WTC11 (cell line): ENCODE results near the gene SHISA7. TPM values are rescaled to one million over a fixed set of nuclear protein-coding genes. Genes with fewer than 3 reads are reported as not detected.

Experiments used
- ATAC-seq: fragments of 200-7000 bp; cut with Tn5 transposase; 2 replicates; pipeline ENCODE4 v1.10.0; 2021; ENCODE audit warnings: mild to moderate bottlenecking, moderate library complexity
- CTCF ChIA-PET: fragments of 300-600 bp; sonication (Branson Sonifier 250); formaldehyde crosslinking; loops from one replicate; lab custom pipeline; 2021; ENCODE audit warnings: antibody characterized with exemption; lab: Charles Lee
- POLR2A ChIA-PET: fragments of 350-600 bp; sonication (Branson Sonifier 250); formaldehyde crosslinking; loops from one replicate; lab custom pipeline; 2021; ENCODE audit warnings: antibody characterized with exemption; lab: Charles Lee
- DNase-seq: peaks from one replicate; pipeline ENCODE4 v3.0.0; 2021; ENCODE audit warnings: low spot score
- H3K27ac Mint-ChIP-seq: 2 replicates; pipeline ENCODE4 v1.8.0; 2021; ENCODE audit warnings: mixed read lengths
- H3K27me3 Mint-ChIP-seq: 2 replicates; pipeline ENCODE4 v1.8.0; 2021; ENCODE audit warnings: low read depth, mild to moderate bottlenecking, moderate library complexity, mixed read lengths
- H3K36me3 Mint-ChIP-seq: 2 replicates; pipeline ENCODE4 v1.8.0; 2021; ENCODE audit warnings: mixed read lengths
- H3K4me1 Mint-ChIP-seq: 2 replicates; pipeline ENCODE4 v1.8.0; 2022; ENCODE audit warnings: mixed read lengths
- H3K4me3 Mint-ChIP-seq: 2 replicates; pipeline ENCODE4 v1.8.0; 2021; ENCODE audit warnings: mild to moderate bottlenecking, moderate library complexity, mixed read lengths
- H3K9me3 Mint-ChIP-seq: 2 replicates; pipeline ENCODE4 v1.8.0; 2021; ENCODE audit warnings: mixed read lengths
- CREB1 ChIP-seq: sonication (generic); formaldehyde crosslinking; IDR thresholded peaks from 2 replicates; pipeline ENCODE4 v1.8.0; 2023; ENCODE audit warnings: mild to moderate bottlenecking, missing genetic modification reagents
- ELF4 ChIP-seq: sonication (generic); formaldehyde crosslinking; IDR thresholded peaks from 2 replicates; pipeline ENCODE4 v1.8.1; 2022; ENCODE audit warnings: low read depth, mild to moderate bottlenecking, moderate library complexity, missing genetic modification reagents
- GRHL2 ChIP-seq: fragments of 250-450 bp; sonication (Bioruptor Pico); IDR thresholded peaks from 2 replicates; pipeline ENCODE4 v1.8.0; 2022; ENCODE audit warnings: mild to moderate bottlenecking, moderate library complexity; ENCODE audit not compliant: insufficient replicate concordance, severe bottlenecking
- MYBL2 ChIP-seq: sonication (generic); formaldehyde crosslinking; IDR thresholded peaks from 2 replicates; pipeline ENCODE4 v1.8.1; 2023; ENCODE audit warnings: mild to moderate bottlenecking, moderate library complexity, missing genetic modification reagents
- NFATC4 ChIP-seq: fragments of 250-450 bp; sonication (Bioruptor Pico); IDR thresholded peaks from 2 replicates; pipeline ENCODE4 v1.9.0; 2021; ENCODE audit warnings: mild to moderate bottlenecking
- NFE2L1 ChIP-seq: sonication (generic); formaldehyde crosslinking; IDR thresholded peaks from 2 replicates; pipeline ENCODE4 v1.8.1; 2023; ENCODE audit warnings: missing genetic modification reagents
- OVOL2 ChIP-seq: fragments of 250-450 bp; sonication (Bioruptor Pico); IDR thresholded peaks from 2 replicates; pipeline ENCODE4 v1.9.0; 2021; ENCODE audit warnings: mild to moderate bottlenecking, borderline replicate concordance
- SMAD3 ChIP-seq: sonication (generic); formaldehyde crosslinking; IDR thresholded peaks from 2 replicates; pipeline ENCODE4 v1.8.0; 2022; ENCODE audit warnings: missing genetic modification reagents, mild to moderate bottlenecking, borderline replicate concordance
- SOX15 ChIP-seq: fragments of 250-450 bp; sonication (Bioruptor Pico); IDR thresholded peaks from 2 replicates; pipeline ENCODE4 v1.9.0; 2021; ENCODE audit warnings: mild to moderate bottlenecking
- ZNF263 ChIP-seq: sonication (generic); formaldehyde crosslinking; IDR thresholded peaks from 2 replicates; pipeline ENCODE4 v1.8.1; 2022; ENCODE audit warnings: low read depth, mild to moderate bottlenecking, moderate library complexity, missing genetic modification reagents
- ZNF317 ChIP-seq: sonication (generic); formaldehyde crosslinking; IDR thresholded peaks from 2 replicates; pipeline ENCODE4 v1.8.1; 2023; ENCODE audit warnings: low read depth, mild to moderate bottlenecking, moderate library complexity, missing genetic modification reagents, borderline replicate concordance
- ZNF416 ChIP-seq: fragments of 250-450 bp; sonication (Bioruptor Pico); IDR thresholded peaks from 2 replicates; pipeline ENCODE4 v1.9.0; 2021; ENCODE audit warnings: mild to moderate bottlenecking, inconsistent platforms
- ZNF671 ChIP-seq: fragments of 250-450 bp; sonication (Bioruptor Pico); IDR thresholded peaks from 2 replicates; pipeline ENCODE4 v1.8.0; 2021; ENCODE audit warnings: mild to moderate bottlenecking
- total RNA-seq: library from RNA; stranded (reverse); gene quantifications from 3 replicates; pipeline ENCODE4 v1.2.3, GENCODE V29; 2021
- TF ChIP-seq, protein P1 (sequence below): sonication (generic); formaldehyde crosslinking; IDR thresholded peaks from 2 replicates; pipeline ENCODE4 v1.8.1; 2022; ENCODE audit warnings: low read depth, mild to moderate bottlenecking, moderate library complexity, missing genetic modification reagents, borderline replicate concordance
- TF ChIP-seq, protein P2 (sequence below): sonication (generic); formaldehyde crosslinking; IDR thresholded peaks from 2 replicates; pipeline ENCODE4 v1.8.1; 2023; ENCODE audit warnings: mild to moderate bottlenecking, missing genetic modification reagents, borderline replicate concordance
- TF ChIP-seq, protein P3 (sequence below): sonication (generic); formaldehyde crosslinking; IDR thresholded peaks from 2 replicates; pipeline ENCODE4 v1.8.0; 2022; ENCODE audit warnings: mild to moderate bottlenecking, missing genetic modification reagents
- TF ChIP-seq, protein P4 (sequence below): fragments of 250-450 bp; sonication (Bioruptor Pico); IDR thresholded peaks from 2 replicates; pipeline ENCODE4 v1.9.0; 2021; ENCODE audit warnings: mild to moderate bottlenecking
- TF ChIP-seq, protein P5 (sequence below): sonication (generic); formaldehyde crosslinking; IDR thresholded peaks from 2 replicates; pipeline ENCODE4 v1.8.0; 2022; ENCODE audit warnings: missing genetic modification reagents
- TF ChIP-seq, protein P6 (sequence below): sonication (generic); formaldehyde crosslinking; IDR thresholded peaks from 2 replicates; pipeline ENCODE4 v1.8.1; 2023; ENCODE audit warnings: mild to moderate bottlenecking, missing genetic modification reagents, moderate library complexity
- TF ChIP-seq, protein P7 (sequence below): sonication (generic); formaldehyde crosslinking; IDR thresholded peaks from 2 replicates; pipeline ENCODE4 v1.8.1; 2023; ENCODE audit warnings: mild to moderate bottlenecking, missing genetic modification reagents

SHISA7 gene
- total RNA-seq, 1 experiment from 2014 or later, result 0.79 TPM

DNA sequence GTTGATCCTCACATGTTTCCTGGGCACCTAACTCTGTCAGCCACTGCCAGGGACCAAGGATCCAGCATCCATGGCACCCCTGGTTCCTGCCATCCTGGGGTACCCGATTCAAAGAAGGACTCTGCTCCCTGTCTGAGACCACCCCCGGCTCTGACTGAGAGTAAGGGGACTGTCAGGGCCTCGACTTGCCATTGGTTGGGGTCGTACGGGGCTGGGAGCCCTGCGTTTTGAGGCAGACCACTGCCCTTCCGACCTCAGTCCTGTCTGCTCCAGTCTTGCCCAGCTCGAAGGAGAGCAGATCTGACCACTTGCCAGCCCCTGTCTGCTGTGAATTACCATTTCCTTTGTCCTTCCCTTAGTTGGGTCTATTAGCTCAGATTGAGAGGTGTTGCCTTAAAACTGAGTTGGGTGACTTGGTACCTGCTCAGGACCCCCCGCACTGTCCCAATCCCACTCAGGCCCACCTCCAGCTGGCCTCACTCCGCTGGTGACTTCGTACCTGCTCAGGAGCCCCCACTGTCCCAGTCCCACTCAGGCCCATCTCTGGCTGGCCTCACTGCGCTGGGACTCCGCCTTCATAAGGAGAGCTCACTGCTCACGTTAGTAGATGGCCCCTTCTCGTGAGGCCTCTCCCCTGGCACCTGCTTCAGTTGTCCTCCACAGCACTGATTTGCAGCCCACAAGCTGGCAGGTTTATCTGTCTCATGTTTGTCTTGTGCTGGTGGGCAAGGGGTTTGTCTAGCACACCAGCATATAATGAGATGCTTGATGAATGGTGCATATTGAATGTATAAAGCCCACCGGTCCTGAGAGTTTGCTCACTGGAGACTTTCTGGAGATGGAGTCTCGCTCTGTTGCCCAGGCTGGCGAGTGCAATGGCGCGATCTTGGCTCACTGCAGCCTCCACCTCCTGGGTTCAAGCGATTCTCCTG is 53.4 kb downstream of the SHISA7 start:
- peaks cover 67% of the 10 kb centered on the region for H3K4me1 Mint-ChIP-seq
- no peaks in the 10 kb centered on the region for H3K27me3 Mint-ChIP-seq
- peak overlapping the region; percentile 13 for H3K4me3 Mint-ChIP-seq
- H3K27ac Mint-ChIP-seq, result peak overlapping the region; percentile 51
- DNase-seq, result no peak
- ATAC-seq, result no peak
- CTCF ChIA-PET, result interaction anchor here (0.9 to 2.1 kb wide), 4 partner anchors 10 to 63 kb away, joined by 3 to 8 read pairs (median 6); no protein-coding TSS in a partner anchor
- H3K36me3 Mint-ChIP-seq, result peaks cover 41% of the 10 kb centered on the region
- H3K9me3 Mint-ChIP-seq, result no peaks in the 10 kb centered on the region
- POLR2A ChIA-PET, result interaction anchor here (1.1 to 2.3 kb wide), 3 partner anchors 11 to 50 kb away, joined by 4 to 6 read pairs (median 5); partner anchors contain the start of genes KMT5C and UBE2S
- TF ChIP-seq, protein P1, sequence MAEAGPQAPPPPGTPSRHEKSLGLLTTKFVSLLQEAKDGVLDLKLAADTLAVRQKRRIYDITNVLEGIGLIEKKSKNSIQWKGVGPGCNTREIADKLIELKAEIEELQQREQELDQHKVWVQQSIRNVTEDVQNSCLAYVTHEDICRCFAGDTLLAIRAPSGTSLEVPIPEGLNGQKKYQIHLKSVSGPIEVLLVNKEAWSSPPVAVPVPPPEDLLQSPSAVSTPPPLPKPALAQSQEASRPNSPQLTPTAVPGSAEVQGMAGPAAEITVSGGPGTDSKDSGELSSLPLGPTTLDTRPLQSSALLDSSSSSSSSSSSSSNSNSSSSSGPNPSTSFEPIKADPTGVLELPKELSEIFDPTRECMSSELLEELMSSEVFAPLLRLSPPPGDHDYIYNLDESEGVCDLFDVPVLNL, result no peak
- TF ChIP-seq, protein P2, sequence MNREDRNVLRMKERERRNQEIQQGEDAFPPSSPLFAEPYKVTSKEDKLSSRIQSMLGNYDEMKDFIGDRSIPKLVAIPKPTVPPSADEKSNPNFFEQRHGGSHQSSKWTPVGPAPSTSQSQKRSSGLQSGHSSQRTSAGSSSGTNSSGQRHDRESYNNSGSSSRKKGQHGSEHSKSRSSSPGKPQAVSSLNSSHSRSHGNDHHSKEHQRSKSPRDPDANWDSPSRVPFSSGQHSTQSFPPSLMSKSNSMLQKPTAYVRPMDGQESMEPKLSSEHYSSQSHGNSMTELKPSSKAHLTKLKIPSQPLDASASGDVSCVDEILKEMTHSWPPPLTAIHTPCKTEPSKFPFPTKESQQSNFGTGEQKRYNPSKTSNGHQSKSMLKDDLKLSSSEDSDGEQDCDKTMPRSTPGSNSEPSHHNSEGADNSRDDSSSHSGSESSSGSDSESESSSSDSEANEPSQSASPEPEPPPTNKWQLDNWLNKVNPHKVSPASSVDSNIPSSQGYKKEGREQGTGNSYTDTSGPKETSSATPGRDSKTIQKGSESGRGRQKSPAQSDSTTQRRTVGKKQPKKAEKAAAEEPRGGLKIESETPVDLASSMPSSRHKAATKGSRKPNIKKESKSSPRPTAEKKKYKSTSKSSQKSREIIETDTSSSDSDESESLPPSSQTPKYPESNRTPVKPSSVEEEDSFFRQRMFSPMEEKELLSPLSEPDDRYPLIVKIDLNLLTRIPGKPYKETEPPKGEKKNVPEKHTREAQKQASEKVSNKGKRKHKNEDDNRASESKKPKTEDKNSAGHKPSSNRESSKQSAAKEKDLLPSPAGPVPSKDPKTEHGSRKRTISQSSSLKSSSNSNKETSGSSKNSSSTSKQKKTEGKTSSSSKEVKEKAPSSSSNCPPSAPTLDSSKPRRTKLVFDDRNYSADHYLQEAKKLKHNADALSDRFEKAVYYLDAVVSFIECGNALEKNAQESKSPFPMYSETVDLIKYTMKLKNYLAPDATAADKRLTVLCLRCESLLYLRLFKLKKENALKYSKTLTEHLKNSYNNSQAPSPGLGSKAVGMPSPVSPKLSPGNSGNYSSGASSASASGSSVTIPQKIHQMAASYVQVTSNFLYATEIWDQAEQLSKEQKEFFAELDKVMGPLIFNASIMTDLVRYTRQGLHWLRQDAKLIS (CRISPR knock-in tag), result no peak
- TF ChIP-seq, protein P3, sequence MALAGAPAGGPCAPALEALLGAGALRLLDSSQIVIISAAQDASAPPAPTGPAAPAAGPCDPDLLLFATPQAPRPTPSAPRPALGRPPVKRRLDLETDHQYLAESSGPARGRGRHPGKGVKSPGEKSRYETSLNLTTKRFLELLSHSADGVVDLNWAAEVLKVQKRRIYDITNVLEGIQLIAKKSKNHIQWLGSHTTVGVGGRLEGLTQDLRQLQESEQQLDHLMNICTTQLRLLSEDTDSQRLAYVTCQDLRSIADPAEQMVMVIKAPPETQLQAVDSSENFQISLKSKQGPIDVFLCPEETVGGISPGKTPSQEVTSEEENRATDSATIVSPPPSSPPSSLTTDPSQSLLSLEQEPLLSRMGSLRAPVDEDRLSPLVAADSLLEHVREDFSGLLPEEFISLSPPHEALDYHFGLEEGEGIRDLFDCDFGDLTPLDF (CRISPR knock-in tag), result no peak
- TF ChIP-seq, protein P4, sequence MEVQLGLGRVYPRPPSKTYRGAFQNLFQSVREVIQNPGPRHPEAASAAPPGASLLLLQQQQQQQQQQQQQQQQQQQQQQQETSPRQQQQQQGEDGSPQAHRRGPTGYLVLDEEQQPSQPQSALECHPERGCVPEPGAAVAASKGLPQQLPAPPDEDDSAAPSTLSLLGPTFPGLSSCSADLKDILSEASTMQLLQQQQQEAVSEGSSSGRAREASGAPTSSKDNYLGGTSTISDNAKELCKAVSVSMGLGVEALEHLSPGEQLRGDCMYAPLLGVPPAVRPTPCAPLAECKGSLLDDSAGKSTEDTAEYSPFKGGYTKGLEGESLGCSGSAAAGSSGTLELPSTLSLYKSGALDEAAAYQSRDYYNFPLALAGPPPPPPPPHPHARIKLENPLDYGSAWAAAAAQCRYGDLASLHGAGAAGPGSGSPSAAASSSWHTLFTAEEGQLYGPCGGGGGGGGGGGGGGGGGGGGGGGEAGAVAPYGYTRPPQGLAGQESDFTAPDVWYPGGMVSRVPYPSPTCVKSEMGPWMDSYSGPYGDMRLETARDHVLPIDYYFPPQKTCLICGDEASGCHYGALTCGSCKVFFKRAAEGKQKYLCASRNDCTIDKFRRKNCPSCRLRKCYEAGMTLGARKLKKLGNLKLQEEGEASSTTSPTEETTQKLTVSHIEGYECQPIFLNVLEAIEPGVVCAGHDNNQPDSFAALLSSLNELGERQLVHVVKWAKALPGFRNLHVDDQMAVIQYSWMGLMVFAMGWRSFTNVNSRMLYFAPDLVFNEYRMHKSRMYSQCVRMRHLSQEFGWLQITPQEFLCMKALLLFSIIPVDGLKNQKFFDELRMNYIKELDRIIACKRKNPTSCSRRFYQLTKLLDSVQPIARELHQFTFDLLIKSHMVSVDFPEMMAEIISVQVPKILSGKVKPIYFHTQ (CRISPR knock-in tag), result no peak
- TF ChIP-seq, protein P5, sequence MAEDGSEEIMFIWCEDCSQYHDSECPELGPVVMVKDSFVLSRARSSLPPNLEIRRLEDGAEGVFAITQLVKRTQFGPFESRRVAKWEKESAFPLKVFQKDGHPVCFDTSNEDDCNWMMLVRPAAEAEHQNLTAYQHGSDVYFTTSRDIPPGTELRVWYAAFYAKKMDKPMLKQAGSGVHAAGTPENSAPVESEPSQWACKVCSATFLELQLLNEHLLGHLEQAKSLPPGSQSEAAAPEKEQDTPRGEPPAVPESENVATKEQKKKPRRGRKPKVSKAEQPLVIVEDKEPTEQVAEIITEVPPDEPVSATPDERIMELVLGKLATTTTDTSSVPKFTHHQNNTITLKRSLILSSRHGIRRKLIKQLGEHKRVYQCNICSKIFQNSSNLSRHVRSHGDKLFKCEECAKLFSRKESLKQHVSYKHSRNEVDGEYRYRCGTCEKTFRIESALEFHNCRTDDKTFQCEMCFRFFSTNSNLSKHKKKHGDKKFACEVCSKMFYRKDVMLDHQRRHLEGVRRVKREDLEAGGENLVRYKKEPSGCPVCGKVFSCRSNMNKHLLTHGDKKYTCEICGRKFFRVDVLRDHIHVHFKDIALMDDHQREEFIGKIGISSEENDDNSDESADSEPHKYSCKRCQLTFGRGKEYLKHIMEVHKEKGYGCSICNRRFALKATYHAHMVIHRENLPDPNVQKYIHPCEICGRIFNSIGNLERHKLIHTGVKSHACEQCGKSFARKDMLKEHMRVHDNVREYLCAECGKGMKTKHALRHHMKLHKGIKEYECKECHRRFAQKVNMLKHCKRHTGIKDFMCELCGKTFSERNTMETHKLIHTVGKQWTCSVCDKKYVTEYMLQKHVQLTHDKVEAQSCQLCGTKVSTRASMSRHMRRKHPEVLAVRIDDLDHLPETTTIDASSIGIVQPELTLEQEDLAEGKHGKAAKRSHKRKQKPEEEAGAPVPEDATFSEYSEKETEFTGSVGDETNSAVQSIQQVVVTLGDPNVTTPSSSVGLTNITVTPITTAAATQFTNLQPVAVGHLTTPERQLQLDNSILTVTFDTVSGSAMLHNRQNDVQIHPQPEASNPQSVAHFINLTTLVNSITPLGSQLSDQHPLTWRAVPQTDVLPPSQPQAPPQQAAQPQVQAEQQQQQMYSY (CRISPR knock-in tag), result 0 out of 2 replicates have a peak, but pooled peaks have one; percentile 10
- no peak for TF ChIP-seq ZNF671 (CRISPR knock-in tag)
- TF ChIP-seq ZNF263 (CRISPR knock-in tag), result no peak
- TF ChIP-seq ELF4 (CRISPR knock-in tag), result no peak
- TF ChIP-seq GRHL2, result no peak
- no peak for TF ChIP-seq NFE2L1
- TF ChIP-seq ZNF416 (CRISPR knock-in tag), result no peak
- TF ChIP-seq, protein P6, sequence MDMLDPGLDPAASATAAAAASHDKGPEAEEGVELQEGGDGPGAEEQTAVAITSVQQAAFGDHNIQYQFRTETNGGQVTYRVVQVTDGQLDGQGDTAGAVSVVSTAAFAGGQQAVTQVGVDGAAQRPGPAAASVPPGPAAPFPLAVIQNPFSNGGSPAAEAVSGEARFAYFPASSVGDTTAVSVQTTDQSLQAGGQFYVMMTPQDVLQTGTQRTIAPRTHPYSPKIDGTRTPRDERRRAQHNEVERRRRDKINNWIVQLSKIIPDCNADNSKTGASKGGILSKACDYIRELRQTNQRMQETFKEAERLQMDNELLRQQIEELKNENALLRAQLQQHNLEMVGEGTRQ (CRISPR knock-in tag), result no peak
- no peak for TF ChIP-seq NFATC4 (CRISPR knock-in tag)
- no peak for TF ChIP-seq SOX15 (CRISPR knock-in tag)
- TF ChIP-seq, protein P7, sequence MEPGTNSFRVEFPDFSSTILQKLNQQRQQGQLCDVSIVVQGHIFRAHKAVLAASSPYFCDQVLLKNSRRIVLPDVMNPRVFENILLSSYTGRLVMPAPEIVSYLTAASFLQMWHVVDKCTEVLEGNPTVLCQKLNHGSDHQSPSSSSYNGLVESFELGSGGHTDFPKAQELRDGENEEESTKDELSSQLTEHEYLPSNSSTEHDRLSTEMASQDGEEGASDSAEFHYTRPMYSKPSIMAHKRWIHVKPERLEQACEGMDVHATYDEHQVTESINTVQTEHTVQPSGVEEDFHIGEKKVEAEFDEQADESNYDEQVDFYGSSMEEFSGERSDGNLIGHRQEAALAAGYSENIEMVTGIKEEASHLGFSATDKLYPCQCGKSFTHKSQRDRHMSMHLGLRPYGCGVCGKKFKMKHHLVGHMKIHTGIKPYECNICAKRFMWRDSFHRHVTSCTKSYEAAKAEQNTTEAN, result no peak
- no peak for TF ChIP-seq ZNF317 (CRISPR knock-in tag)
- TF ChIP-seq MYBL2 (CRISPR knock-in tag), result no peak
- no peak for TF ChIP-seq SMAD3
- TF ChIP-seq OVOL2, result no peak
- TF ChIP-seq CREB1 (CRISPR knock-in tag), result no peak
